HepG2 (cell line): Measurements from ENCODE around the gene RAB14. TPM values are rescaled to one million over a fixed set of nuclear protein-coding genes. Genes with fewer than 3 reads are reported as not detected.

Source experiments
- AGO1 ChIP-seq: fragments of 200-400 bp; formaldehyde crosslinking; IDR thresholded peaks from 2 replicates; pipeline ENCODE4 v1.6.1; 2017; ENCODE audit warnings: mild to moderate bottlenecking, low read depth, low read length, moderate library complexity; ENCODE audit not compliant: poor library complexity, severe bottlenecking
- ARID2 ChIP-seq: sonication (generic); formaldehyde crosslinking; IDR thresholded peaks from 2 replicates; pipeline ENCODE4 v1.8.1; 2022; ENCODE audit warnings: mild to moderate bottlenecking, missing genetic modification reagents, borderline replicate concordance
- ARNT2 ChIP-seq: sonication (generic); formaldehyde crosslinking; IDR thresholded peaks from 2 replicates; pipeline ENCODE4 v1.8.0; 2022; ENCODE audit warnings: mild to moderate bottlenecking, low read depth, missing genetic modification reagents, moderate library complexity
- E2F1 ChIP-seq: sonication (generic); formaldehyde crosslinking; IDR thresholded peaks from 2 replicates; pipeline ENCODE4 v1.5.0; 2020; ENCODE audit warnings: missing genetic modification reagents
- JUND ChIP-seq: sonication (generic); formaldehyde crosslinking; IDR thresholded peaks from 2 replicates; pipeline ENCODE4 v1.8.0; 2022; ENCODE audit warnings: mild to moderate bottlenecking, missing genetic modification reagents
- MBNL3 ChIP-seq: fragments of 250-450 bp; sonication (Bioruptor Pico); conservative IDR thresholded peaks from 2 replicates; pipeline ENCODE4 v1.8.0; 2022; ENCODE audit warnings: mild to moderate bottlenecking, inconsistent platforms
- MEIS2 ChIP-seq: sonication (generic); formaldehyde crosslinking; IDR thresholded peaks from 2 replicates; pipeline ENCODE4 v1.9.0; 2021; ENCODE audit warnings: mild to moderate bottlenecking, missing genetic modification reagents
- NFKBIZ ChIP-seq: IDR thresholded peaks from 2 replicates; pipeline ENCODE4 v1.6.1; 2018; ENCODE audit warnings: missing genetic modification reagents, missing compliant biosample characterization
- THRA ChIP-seq: sonication (generic); formaldehyde crosslinking; IDR thresholded peaks from 2 replicates; pipeline ENCODE4 v1.4.0; 2020; ENCODE audit warnings: missing genetic modification reagents, borderline replicate concordance
- U2AF1 ChIP-seq: fragments of 200-400 bp; formaldehyde crosslinking; optimal IDR thresholded peaks from 2 replicates; pipeline ENCODE3; 2017; ENCODE audit warnings: mild to moderate bottlenecking, low read depth, low read length
- ZNF260 ChIP-seq: sonication (generic); formaldehyde crosslinking; IDR thresholded peaks from 2 replicates; pipeline ENCODE4 v1.4.0; 2020; ENCODE audit warnings: missing genetic modification reagents, low read depth, mild to moderate bottlenecking, borderline replicate concordance
- ZNF776 ChIP-seq: sonication (generic); formaldehyde crosslinking; IDR thresholded peaks from 2 replicates; pipeline ENCODE4 v1.4.0; 2020; ENCODE audit warnings: mild to moderate bottlenecking, missing genetic modification reagents
- ZNF800 ChIP-seq: sonication (generic); formaldehyde crosslinking; IDR thresholded peaks from 2 replicates; pipeline ENCODE4 v1.4.0; 2020; ENCODE audit warnings: missing genetic modification reagents
- ZNF83 ChIP-seq: sonication (generic); formaldehyde crosslinking; IDR thresholded peaks from 2 replicates; pipeline ENCODE4 v1.4.0; 2020; ENCODE audit warnings: missing genetic modification reagents, mild to moderate bottlenecking, borderline replicate concordance
- polyA plus RNA-seq, 8 experiments: library from polyadenylated mRNA; depleted of rRNA in 3 of 8; stranded (reverse) in 7 of 8; unstranded in 1 of 8; fragments of >200 nt; fragmentation: Illumina TruSeq in 4 of 8; extraction: Trizol in 4 of 8; gene quantifications; 2 replicates each; pipeline versions ENCODE4 v1.2.1 to v1.2.3, GENCODE V29; 2011 to 2016; ENCODE audit warnings: low read depth in 4 of 8, missing spikeins in 1 of 8, mixed read lengths in 1 of 8; ENCODE audit not compliant: insufficient read depth in 1 of 8
- total RNA-seq, 5 experiments: library from RNA; depleted of rRNA; stranded (reverse); fragments of >200 nt; fragmentation: Illumina TruSeq; extraction: Trizol; gene quantifications; 2 replicates each; pipeline ENCODE4 v1.2.3, GENCODE V29; 2016; ENCODE audit warnings: low read depth in 1 of 5
- TF ChIP-seq, protein P1 (sequence below): sonication (generic); formaldehyde crosslinking; IDR thresholded peaks from 2 replicates; pipeline ENCODE4 v1.8.0; 2022; ENCODE audit warnings: mild to moderate bottlenecking, missing genetic modification reagents; ENCODE audit not compliant: insufficient replicate concordance
- TF ChIP-seq, protein P2 (sequence below): sonication (generic); formaldehyde crosslinking; conservative IDR thresholded peaks from 2 replicates; pipeline ENCODE4 v1.8.0; 2022; ENCODE audit warnings: missing genetic modification reagents

Gene RAB14
- total and polyA plus RNA-seq, 2 of the 13 experiments (the other 11 are each of a cell fraction or from before 2014, with no cell fraction given) = 17.4 to 19.3 TPM

DNA sequence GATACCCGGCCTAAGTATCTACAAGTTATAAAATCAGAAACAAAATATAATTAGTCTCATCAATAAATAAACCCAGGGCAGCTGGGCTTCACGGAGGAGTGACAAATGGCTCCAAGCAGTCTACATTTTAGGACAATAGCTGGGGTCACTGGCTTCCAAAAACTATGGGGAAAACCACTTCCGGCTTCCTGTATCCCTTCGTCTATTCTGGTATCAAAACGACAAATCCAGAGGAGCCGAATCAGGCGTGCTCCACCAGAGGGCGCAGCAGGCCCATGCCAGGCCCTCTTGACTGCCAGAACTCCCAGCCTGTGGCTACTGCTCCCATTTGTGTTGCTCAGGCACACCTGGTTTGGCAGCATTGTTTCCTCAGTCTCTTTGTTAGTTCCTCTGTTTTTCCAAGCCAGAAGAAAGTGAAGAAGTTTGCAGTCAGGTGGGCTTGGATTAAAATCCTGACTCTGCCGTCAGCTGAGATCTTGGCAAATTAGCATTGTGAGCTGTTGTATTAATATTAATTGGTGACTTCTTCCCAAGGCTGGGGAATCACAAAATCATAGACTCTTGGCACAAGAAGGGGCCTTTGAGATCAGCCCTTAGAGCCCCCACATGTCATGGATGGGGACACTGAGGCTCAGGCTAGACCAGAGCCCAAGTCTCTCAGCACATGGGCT, 11.6 kb upstream of the RAB14 start (continued):
- TF ChIP-seq ZNF800 (peak; percentile 54; the same call in 1 of the 2 replicates), JUND (no peak), MEIS2 (CRISPR knock-in tag) (no peak), AGO1 (no peak), ARNT2 (CRISPR knock-in tag) (no peak), E2F1 (CRISPR knock-in tag) (no peak), ZNF260 (CRISPR knock-in tag) (no peak), THRA (CRISPR knock-in tag) (0 out of 2 replicates have a peak, but pooled peaks have one; percentile 50), NFKBIZ (CRISPR knock-in tag) (no peak), ARID2 (CRISPR knock-in tag) (no peak), MBNL3 (no peak), ZNF83 (no peak), ZNF776 (CRISPR knock-in tag) (no peak), U2AF1 (no peak)
- TF ChIP-seq, protein P1, sequence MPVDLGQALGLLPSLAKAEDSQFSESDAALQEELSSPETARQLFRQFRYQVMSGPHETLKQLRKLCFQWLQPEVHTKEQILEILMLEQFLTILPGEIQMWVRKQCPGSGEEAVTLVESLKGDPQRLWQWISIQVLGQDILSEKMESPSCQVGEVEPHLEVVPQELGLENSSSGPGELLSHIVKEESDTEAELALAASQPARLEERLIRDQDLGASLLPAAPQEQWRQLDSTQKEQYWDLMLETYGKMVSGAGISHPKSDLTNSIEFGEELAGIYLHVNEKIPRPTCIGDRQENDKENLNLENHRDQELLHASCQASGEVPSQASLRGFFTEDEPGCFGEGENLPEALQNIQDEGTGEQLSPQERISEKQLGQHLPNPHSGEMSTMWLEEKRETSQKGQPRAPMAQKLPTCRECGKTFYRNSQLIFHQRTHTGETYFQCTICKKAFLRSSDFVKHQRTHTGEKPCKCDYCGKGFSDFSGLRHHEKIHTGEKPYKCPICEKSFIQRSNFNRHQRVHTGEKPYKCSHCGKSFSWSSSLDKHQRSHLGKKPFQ = no peak
- TF ChIP-seq, protein P2, sequence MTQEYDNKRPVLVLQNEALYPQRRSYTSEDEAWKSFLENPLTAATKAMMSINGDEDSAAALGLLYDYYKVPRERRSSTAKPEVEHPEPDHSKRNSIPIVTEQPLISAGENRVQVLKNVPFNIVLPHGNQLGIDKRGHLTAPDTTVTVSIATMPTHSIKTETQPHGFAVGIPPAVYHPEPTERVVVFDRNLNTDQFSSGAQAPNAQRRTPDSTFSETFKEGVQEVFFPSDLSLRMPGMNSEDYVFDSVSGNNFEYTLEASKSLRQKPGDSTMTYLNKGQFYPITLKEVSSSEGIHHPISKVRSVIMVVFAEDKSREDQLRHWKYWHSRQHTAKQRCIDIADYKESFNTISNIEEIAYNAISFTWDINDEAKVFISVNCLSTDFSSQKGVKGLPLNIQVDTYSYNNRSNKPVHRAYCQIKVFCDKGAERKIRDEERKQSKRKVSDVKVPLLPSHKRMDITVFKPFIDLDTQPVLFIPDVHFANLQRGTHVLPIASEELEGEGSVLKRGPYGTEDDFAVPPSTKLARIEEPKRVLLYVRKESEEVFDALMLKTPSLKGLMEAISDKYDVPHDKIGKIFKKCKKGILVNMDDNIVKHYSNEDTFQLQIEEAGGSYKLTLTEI (CRISPR knock-in tag) = no peak
